Endodermal cell (in vitro differentiated cells): ENCODE measurements around the gene TBX3. TPM values are rescaled to one million over a fixed set of nuclear protein-coding genes. Genes with fewer than 3 reads are reported as not detected.
A peak's percentile ranks its signal among the peaks of the same experiment; 100 is the strongest.
"Not testable (repeated sequence)": the region's sequence is repeated elsewhere in the genome, so short reads cannot be mapped to it uniquely, and the experiment has no call there.

Experiments
- DNase-seq: peaks from one replicate; pipeline ENCODE4 v3.0.0-alpha.2; 2017
- H3K27ac ChIP-seq: 2 replicates; pipeline ENCODE4 v1.5.1; 2013; ENCODE audit warnings: mild to moderate bottlenecking, low read depth, low read length, moderate library complexity
- H3K27me3 ChIP-seq: 2 replicates; pipeline ENCODE4 v1.6.1; 2013; ENCODE audit warnings: mild to moderate bottlenecking, low read length, moderate library complexity; ENCODE audit not compliant: insufficient read depth, control insufficient read depth, poor library complexity, severe bottlenecking
- H3K36me3 ChIP-seq: 2 replicates; pipeline ENCODE4 v1.7.0; 2013; ENCODE audit warnings: mild to moderate bottlenecking, low read length, moderate library complexity; ENCODE audit not compliant: control insufficient read depth, insufficient read depth
- H3K4me1 ChIP-seq: one replicate; pipeline ENCODE4 v1.7.0; 2013; ENCODE audit warnings: low read length; ENCODE audit not compliant: control insufficient read depth, insufficient read depth
- H3K4me3 ChIP-seq: 2 replicates; pipeline ENCODE4 v1.5.1; 2013; ENCODE audit warnings: mild to moderate bottlenecking, low read length, moderate library complexity
- H3K9ac ChIP-seq: 2 replicates; pipeline ENCODE4 v1.6.1; 2013; ENCODE audit warnings: mild to moderate bottlenecking, low read length, moderate library complexity; ENCODE audit not compliant: poor library complexity, severe bottlenecking; ENCODE audit errors: extremely low read depth
- H3K9me3 ChIP-seq: 2 replicates; pipeline ENCODE4 v1.6.1; 2013; ENCODE audit warnings: mild to moderate bottlenecking, low read length, moderate library complexity; ENCODE audit not compliant: control insufficient read depth
- H3K27ac Mint-ChIP-seq: 2 replicates; pipeline ENCODE4 v1.8.0; 2020; ENCODE audit warnings: mixed read lengths
- H3K27me3 Mint-ChIP-seq: 2 replicates; pipeline ENCODE4 v1.8.0; 2021; ENCODE audit warnings: mild to moderate bottlenecking, mixed read lengths; ENCODE audit not compliant: insufficient read depth
- H3K36me3 Mint-ChIP-seq: 2 replicates; pipeline ENCODE4 v1.8.0; 2020; ENCODE audit warnings: low read depth, mixed read lengths
- H3K4me1 Mint-ChIP-seq: 2 replicates; pipeline ENCODE4 v1.8.0; 2020; ENCODE audit warnings: mixed read lengths
- H3K4me3 Mint-ChIP-seq: 2 replicates; pipeline ENCODE4 v1.8.0; 2020; ENCODE audit warnings: mild to moderate bottlenecking, moderate library complexity, mixed read lengths
- H3K9me3 Mint-ChIP-seq: 2 replicates; pipeline ENCODE4 v1.8.0; 2020; ENCODE audit warnings: mild to moderate bottlenecking, mixed read lengths
- CTCF ChIP-seq: fragments of 200-600 bp; sonication (generic); conservative IDR thresholded peaks from 2 replicates; pipeline ENCODE4 v1.5.0; 2021; ENCODE audit warnings: antibody characterized with exemption, mild to moderate bottlenecking
- WGBS, 2 experiments: methylation state at CpG; one replicate each; pipeline versions ENCODE4 v1.1.5 to v1.1.7; 2013; ENCODE audit warnings: missing lambda C conversion rate in 2 of 2, mixed read lengths in 1 of 2; ENCODE audit not compliant: insufficient coverage in 1 of 2, insufficient read length in 1 of 2; 5-methylcytosine and 5-hydroxymethylcytosine counted together
- total RNA-seq, 2 donors: library from RNA; stranded (reverse); fragmentation: NEBNext Ultra II Directional in 1 of 2; extraction: Animal tissue kit (Norgen Biotek cat#: 25700) in 1 of 2; gene quantifications; 2 replicates in 1 of 2; 3 replicates in 1 of 2; pipeline ENCODE4 v1.2.1, GENCODE V29; 2021

TBX3 gene
- total RNA-seq, 2 donors from 2014 or later = 80.8 to 88.1 TPM

GRCh38 chr12:114709112-114709511 lies 25.1 kb upstream of the TBX3 start:
- Mint-ChIP-seq H3K9me3 (peaks cover 11% of the 10 kb centered on the region), H3K27me3 (peaks cover 6% of the 10 kb centered on the region), H3K4me1 (peaks cover 46% of the 10 kb centered on the region), H3K36me3 (no peaks in the 10 kb centered on the region), H3K27ac (no peak overlapping the region), H3K4me3 (no peak overlapping the region)
- peaks cover 4% of the 10 kb centered on the region for H3K27me3 ChIP-seq
- no peak overlapping the region for H3K9ac ChIP-seq
- no peaks in the 10 kb centered on the region for H3K36me3 ChIP-seq
- TF ChIP-seq CTCF = no peak
- H3K4me3 ChIP-seq = no peak overlapping the region
- WGBS, 2 experiments = 86 to 92% methylated on average over 9 of the region's 9 CpGs
- H3K27ac ChIP-seq = no peak overlapping the region
- H3K9me3 ChIP-seq = peaks cover 6% of the 10 kb centered on the region
- peaks cover 19% of the 10 kb centered on the region for H3K4me1 ChIP-seq
- no peak for DNase-seq

- H3K9me3 Mint-ChIP-seq, DNase-seq, H3K9me3 ChIP-seq, H3K27ac Mint-ChIP-seq, H3K36me3 ChIP-seq, H3K27me3 ChIP-seq, H3K36me3 Mint-ChIP-seq, H3K4me3 Mint-ChIP-seq, H3K4me3 ChIP-seq, H3K27ac ChIP-seq, H3K9ac ChIP-seq: not testable (repeated sequence)
- 89 to 91% methylated on average over 2 to 5 of the region's 5 CpGs for WGBS, 2 experiments
- Mint-ChIP-seq H3K27me3 (peaks cover 10% of the 10 kb centered on the region), H3K4me1 (peaks cover 52% of the 10 kb centered on the region)
- peaks cover 24% of the 10 kb centered on the region for H3K4me1 ChIP-seq
Measured at GRCh38 chr12:114708598-114708997, 24.6 kb upstream of the TBX3 start.

GRCh38 chr12:114704096-114704495 lies 20.1 kb upstream of the TBX3 start:
- DNase-seq = no peak
- Histone ChIP-seq H3K9me3 (no peaks in the 10 kb centered on the region), H3K4me1 (peaks cover 9% of the 10 kb centered on the region), H3K9ac (no peak overlapping the region), H3K27me3 (peaks cover 50% of the 10 kb centered on the region), H3K36me3 (no peaks in the 10 kb centered on the region), H3K27ac (no peak overlapping the region), H3K4me3 (no peak overlapping the region)
- 89% methylated on average over 3 of the region's 3 CpGs; no CpG with 5 or more reads in 1 of the 2 experiments for WGBS, 2 experiments
- peaks cover 51% of the 10 kb centered on the region for H3K27me3 Mint-ChIP-seq
- no peak for TF ChIP-seq CTCF
- H3K27ac Mint-ChIP-seq = peak overlapping the region; percentile 44
- peaks cover 2% of the 10 kb centered on the region for H3K9me3 Mint-ChIP-seq
- H3K36me3 Mint-ChIP-seq = no peaks in the 10 kb centered on the region
- H3K4me3 Mint-ChIP-seq = peak overlapping the region; percentile 30
- peaks cover 56% of the 10 kb centered on the region for H3K4me1 Mint-ChIP-seq

GRCh38 chr12:114703060-114703493 lies 19.1 kb upstream of the TBX3 start:
- Histone ChIP-seq H3K27ac (no peak overlapping the region), H3K9ac (no peak overlapping the region), H3K4me1 (peaks cover 9% of the 10 kb centered on the region), H3K36me3 (no peaks in the 10 kb centered on the region), H3K27me3 (peaks cover 60% of the 10 kb centered on the region), H3K9me3 (no peaks in the 10 kb centered on the region), H3K4me3 (no peak overlapping the region)
- Mint-ChIP-seq H3K27ac (no peak overlapping the region), H3K36me3 (no peaks in the 10 kb centered on the region), H3K9me3 (no peaks in the 10 kb centered on the region), H3K4me1 (peaks cover 59% of the 10 kb centered on the region), H3K27me3 (peaks cover 61% of the 10 kb centered on the region), H3K4me3 (peak overlapping the region; percentile 40)
- peak; percentile 36 for TF ChIP-seq CTCF
- 0 to 7% methylated on average over 1 to 6 of the region's 6 CpGs for WGBS, 2 experiments
- DNase-seq = peak; percentile 85
